Measurements from ENCODE around the gene CAV3.
"Not testable (repeated sequence)": the region's sequence is repeated elsewhere in the genome, so short reads cannot be mapped to it uniquely, and the experiment has no call there.

CAV3 gene

DNA sequence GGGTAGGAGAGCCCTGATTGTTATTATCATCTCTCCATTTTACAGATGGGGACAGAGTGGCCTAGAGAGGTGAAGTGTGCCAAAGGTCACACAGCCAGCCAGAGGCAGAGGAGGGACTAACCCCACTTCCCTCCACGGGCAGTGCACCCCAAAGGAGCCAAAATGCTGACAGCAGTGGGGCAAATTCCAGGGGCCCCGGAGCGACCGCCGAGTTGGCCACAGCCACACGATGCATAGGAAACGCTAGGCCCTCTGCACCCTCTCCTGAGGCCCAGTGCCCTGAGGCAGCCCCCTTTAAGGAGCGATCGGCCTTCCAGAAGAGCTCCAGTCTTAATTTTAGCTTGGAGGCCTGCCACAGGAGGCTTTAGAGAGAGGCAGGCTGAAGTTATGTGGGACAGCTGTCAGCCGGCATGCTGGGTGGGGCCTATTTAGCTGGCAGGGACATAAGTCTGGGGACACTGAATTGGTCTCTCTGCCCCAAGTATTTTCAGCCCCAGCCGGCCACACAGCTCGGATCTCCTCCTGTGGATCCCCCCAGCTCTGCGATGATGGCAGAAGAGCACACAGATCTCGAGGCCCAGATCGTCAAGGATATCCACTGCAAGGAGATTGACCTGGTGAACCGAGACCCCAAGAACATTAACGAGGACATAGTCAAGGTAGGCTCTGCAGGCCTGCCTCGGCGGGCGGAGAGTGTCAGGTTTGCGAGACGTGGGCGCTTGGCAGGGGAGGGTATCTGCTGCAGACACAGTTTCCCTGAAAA, at the start of gene CAV3:
Gene CAV3, plus strand, starts transcription at position 471 of the 763 bp plus-strand sequence. Its CDS starts 75 bp downstream, at position 546.
- no peak for DNase-seq

DNA sequence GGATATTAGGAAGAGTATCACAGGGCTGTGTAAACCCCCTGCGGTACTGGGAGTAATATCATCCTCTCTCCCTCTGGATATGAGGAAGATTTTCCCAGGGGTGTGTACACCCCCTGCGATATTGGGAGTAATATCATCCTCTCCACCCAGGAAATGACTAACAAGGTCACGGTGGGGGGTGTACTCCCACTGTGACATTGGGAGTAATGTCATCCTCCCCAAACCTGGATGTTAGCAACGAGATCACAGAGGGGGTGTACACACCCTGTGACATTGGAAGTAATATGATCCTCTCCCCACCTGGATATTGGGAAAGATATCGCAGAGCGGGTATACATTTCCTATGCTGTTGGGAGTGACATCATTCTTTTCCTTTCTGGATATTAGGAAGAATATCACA, 48.6 kb upstream of the CAV3 start:
- DNase-seq = not testable (repeated sequence)

DNA sequence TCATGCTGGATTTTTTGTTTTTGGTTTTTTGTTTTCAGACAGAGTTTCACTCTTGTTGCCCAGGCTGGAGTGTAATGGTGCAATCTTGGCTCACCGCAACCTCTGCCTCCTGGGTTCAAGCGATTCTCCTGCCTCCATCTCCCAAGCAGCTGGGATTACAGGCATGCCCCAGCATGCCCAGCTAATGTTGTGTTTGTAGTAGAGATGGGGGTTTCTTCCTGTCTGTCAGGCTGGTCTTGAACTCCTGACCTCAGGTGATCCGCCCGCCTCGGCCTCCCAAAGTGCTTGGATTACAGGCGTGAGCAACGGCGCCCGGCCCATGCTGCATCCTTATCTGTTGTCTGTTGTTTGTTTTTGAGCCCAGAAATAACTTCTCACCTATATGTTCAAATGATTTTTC, 42.3 kb upstream of the CAV3 start:
- not testable (repeated sequence) for DNase-seq

DNA sequence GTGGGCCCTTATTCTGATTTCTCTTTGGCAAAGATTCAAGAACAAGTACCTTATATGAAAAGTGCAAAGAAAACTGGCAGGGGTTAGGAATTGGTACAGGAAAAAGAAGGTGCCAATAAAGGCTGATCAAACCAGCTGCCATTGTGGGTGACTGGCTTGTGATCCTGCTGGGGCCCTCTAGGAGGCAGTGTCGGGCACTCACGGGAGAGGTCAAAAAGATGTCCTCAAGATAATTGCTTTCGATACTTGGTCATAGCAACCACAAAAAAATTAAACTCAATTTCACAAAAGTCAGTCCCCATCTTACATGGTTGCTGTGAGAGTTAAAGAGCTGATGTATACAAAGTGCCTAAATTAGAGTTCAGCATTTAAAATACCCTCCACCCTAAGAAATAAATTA, 31.0 kb upstream of the CAV3 start:
- no peak for DNase-seq

DNA sequence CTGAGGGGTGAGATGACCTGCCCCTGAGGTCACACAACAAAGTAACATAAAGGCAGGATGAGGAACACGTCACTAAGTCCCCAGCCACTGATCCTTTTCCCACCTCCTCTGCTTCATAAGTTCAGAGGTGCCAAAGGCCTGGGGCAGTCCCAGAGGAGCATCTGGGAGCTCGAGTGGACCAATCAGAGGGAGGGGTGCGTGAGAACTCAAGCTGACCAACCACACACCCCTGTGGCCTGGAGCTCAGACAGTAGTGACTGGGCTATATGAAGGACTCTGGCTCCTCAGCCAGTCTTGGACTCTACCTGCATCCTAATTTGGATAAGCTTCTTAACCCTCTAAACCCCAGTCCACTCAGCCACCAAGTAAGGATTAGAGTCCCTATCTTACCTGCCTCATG, 28.0 kb upstream of the CAV3 start:
- DNase-seq = no peak

DNA sequence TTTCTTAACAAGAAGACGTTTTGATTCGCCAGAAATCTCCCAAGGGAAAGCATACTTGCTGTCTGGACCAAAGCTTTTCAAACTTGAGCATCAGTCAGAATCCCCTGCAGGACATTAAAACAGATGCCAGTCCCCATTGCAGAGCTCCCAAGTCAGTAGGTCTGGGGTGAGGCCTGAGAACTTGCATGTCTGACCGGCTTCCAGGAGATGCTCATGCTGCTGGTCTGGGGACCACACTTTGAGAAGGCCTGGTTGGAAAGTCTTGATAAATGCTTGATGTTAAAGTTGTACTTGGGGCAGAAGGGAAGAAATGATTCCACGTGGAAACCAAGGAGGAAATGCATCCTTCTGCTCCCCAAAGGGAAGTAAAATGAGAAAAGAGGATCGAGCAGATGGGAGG, 24.3 kb upstream of the CAV3 start:
- no peak for DNase-seq

DNA sequence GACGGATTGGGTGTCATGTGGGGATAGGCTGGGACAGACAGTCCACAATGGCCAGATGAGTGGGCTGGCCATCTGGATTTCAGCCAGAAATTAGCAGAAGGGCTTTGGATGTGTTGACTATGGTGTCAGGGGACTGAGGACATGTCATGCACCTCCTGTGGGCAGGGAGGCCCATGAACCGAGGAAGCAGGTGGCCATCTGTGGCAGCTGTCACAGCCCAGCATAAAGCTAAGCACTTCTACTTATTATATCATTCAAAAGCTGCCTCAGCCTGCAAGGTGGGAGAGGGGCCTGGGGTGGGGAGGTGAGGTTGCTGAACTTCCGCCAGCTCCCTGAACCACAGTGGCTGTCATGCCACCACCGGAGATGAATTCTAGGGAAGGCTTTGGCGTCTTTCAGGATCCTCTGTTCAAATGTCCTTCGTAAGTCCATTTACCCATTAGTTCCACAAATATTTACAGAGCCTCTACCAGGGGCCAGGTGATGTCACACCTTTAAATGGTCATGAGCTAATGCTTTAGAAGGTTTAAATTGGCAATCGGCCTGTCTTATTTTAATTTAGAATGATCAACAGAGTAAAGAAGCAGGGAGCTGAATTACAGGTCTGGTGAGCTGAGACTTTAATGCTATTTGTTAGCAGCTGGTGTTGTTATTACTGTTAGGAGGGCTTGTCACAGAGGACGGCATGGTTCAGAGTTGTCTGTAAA, 23.6 kb upstream of the CAV3 start:
- no peak for DNase-seq

DNA sequence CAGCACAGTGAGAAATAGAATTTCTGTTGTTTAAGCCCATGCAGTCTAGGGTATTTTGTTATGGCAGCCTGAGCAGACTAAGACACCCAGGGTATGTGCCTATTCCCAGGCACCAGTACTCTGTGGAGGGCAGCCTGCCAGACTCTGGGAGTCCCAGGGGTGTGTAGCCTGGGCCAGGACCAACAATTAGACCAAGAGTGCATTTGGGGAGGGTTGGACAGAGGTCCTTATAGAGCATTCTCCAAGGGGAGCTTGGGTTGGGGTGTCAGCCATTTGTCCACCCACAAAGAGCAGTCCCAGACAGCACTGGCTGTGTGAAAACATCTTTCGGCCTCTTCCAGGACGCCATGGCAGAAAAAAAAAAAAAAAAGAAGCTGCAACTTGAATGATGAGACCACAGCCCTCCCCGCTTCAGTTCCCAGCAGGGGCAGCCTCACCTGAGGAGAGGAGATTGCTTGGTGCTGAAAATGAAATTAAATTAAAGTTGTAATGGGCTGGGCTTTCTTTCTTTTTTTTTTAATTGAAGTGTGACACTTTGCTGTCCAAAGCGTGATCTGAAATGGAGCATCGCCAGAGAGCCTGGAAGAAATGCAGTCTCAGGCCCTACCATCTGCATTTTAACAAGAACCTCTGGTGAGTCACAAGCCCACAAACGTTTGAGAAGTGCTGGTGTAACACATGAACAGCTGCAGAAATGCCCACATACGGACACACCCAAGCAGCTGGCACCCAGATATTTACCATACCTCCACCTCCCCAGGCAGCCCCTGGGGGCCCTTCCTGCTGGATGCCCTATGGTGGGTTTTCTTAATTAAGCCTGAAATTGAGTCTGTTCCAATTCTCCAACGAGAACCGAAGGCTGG, 21.3 kb upstream of the CAV3 start:
- peak in 1 of 56 donors; percentile 5 for DNase-seq

DNA sequence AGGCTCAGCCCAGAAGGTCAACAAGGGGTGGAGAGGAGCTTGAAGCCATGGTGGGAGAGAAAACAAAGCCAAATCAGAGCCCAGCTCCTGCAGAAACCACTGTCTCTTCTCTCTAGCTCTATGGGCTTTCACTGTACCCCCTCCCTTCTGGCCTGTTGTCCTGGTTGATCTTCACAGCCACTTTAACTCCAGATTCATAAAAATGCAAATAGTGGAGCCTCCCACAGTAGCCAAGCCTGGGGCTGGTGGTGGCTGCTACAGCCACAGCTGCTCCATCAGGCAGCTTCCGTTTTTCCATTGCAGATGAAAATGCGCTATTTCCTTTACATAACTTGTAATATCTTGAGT, 20.7 kb upstream of the CAV3 start:
- no peak for DNase-seq

DNA sequence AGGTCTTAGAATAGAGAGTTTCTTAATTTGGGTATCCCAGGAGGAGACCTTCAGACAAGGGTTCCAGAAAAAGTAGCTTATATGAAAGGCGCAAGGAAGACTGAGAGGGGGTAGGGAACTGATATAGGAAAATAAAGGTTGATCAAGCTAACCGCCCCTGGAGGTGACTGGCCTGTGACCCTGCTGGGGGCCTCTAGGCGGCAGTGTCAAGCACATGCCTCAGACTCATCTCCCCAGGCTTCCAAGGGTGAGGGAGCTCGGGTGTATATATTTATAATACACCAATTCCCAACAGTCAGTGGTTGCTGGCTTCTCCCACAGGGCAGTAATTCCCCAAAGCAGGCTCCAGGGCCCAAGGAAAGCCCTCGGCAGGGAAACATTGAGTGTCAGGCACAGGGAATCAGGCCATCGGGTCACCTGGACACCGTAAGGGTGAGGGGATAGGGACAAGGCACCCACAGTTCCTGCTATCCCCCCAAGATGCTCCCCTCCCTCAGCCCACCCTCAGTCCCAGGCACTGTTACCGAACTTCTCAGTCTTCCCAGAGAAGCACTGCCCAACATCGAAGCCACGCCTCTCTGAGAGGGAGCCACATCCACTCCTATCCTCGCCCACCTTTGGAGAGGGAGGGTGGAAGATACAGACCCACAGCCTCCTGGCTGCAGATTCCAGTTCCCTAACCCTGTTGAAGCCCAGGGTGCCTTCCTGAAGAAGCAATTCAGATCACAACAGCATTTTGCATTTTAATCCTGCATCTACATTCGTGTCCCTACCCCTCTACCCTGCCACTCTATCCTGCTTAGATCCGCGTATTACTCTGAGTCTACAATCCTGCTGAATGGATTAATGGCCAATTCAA, 19.5 kb upstream of the CAV3 start:
- no peak for DNase-seq

DNA sequence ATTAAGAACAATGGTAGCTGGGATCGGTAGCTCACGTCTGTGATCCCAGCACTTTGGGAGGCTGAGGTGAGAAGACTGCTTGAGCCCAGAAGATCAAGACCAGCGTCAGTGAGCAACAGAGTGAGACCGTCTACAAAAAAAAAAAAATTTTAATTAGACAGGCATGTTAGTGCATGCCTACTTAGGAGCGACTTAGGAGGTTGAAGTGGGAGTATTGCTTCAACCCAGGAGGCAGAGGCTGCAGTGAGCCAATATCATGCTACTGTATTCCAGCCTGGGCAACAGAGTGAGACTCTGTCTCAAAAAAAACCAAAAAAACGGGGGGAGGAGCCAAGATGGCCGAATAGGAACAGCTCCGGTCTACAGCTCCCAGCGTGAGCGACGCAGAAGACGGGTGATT, 17.8 kb upstream of the CAV3 start:
- DNase-seq = not testable (repeated sequence)

DNA sequence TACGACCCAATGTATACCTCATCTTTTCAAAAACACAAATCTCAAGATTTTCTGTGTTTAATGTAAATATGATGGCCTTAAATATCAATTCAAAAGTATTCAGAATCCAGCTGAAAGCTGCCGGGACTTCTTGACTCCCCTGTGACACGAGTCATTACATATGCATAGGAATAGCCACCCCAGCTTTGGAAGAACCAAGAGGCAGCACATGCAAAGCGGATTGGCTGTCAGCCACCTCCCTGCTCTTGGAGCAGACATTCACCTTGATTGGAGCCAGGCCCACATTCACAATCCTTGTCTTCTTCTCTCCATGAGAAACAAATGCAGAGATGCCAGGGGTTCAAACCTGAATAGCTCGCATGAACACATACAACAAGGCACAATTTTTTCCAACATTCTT, 10.8 kb upstream of the CAV3 start:
- DNase-seq = no peak

DNA sequence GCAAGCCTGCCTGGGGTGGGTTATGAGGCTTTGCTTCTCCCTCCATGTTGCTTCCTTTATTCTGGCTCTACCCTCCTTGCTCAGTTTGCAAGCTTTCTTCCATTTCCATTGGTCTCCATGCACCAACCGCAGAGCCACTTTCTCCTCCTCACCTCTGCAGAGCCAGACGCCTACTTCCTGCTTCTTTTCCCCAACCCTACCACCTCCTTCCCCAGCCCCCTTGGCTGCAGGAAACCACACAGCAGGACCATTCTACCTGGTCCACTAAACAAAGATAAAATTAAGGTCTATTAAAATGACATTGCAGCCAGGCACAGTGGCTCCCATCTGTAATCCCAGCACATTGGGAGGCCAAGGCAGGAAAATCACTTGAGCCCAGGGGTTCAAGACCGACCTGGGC, 10.0 kb upstream of the CAV3 start:
- no peak for DNase-seq

DNA sequence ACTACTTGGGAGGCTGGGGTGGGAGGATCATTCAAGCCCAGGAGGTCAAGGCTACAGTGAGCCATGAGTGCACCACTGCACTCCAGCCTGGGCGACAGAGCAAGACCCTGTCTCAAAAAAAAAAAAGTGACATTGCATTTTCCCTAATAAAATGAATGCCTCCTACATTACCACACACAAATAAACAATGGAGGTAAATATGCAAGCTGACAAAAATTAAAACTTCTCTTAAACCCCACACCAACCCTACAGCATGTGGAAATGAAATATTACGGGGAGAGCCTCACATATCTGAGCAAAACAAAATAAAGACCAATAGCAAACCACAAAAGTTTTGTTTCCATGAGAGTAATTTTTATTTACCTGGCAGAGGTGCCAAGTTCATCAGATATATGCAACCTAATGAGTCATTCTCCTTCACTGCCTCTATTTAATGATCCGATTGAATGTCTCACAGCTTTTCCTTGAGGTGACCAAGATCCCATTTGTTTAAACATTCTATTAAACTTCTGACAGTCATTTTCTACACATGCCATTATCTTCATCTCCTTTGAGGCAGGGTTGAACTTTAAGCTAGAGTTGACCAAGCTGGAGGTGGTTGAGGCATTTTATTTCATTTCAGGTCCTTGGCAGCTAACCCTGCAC, 9.4 kb upstream of the CAV3 start:
- DNase-seq = no peak

DNA sequence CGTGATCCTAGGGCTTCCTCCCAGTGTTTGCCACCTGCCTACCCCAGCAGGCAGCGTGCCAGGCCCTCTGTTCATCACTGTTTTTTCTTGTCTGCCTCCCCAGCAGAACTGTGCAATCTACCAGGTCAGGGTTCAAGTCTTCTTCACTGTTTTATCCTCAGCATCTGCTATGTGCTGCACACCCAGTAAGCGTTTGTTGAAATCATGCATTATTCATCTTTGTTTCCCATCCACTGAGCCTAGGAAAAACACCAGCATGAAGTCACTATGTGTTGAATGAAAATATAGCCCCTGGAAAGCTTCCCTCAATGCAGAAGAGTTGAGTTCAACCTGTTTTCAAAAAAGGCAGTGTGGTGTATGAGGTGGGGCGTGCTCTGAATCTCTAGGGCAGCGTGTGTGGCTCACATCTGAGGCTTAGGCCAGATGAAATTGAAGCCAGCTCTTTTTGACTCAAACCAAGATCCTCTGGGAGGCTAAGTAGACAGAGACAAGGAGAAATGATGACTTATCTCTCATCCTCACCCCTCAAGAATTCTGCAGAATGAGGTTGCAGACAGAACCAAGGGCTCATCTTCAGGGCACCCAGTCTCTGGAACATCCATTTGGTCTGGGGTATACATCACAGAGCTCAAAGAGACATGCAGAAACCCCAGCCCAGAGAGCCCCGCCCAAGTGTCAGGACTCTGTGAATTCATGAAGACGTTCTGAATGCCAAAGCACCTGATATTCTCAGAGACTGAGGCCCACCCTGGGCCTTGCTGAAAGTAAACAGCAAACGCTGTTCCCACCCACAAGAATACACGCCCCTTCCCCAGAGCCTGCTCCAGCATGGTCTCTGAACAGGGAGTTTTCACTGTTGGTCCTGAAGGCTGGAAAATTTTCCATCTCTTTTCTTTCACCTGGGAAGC, 5.7 kb upstream of the CAV3 start:
- no peak for DNase-seq

DNA sequence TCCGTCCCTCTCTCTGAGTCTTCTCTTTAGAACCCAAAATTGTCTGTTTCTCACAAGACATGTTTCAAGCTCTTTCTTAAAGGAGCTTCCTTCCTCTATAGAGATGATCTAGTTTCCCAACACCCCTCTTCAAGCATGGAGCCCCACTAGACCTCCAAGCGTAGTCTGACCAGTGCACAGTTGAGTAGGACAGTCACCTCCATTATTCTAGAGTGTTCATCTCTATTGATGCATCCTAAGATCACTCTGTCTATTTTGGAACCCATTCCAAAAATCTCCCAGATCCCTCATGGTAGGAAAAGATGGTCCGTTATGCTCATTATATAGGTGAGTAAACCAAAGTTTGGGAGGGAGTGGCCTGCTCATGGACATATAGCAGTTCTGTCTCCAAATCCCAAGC, 4.1 kb upstream of the CAV3 start:
- DNase-seq = no peak

DNA sequence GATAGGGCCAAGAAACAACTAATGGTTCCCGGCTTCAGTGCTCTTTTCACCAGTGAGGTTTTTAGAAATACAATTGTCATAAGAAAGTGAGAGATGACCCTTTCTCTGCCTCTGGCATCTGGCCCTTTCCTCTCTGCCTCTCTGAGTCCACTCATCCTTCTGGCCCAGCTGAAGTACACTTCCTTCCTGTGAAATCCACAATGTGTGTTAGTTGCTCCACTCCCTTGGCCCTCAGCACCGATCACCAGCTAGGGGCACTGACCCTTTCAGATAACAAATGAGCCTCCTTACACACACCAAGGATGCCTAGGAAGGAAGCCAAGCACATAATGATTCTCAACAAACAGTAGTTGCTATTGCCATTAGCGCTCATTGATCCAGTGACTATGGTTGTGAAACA, 2.9 kb upstream of the CAV3 start:
- no peak for DNase-seq

DNA sequence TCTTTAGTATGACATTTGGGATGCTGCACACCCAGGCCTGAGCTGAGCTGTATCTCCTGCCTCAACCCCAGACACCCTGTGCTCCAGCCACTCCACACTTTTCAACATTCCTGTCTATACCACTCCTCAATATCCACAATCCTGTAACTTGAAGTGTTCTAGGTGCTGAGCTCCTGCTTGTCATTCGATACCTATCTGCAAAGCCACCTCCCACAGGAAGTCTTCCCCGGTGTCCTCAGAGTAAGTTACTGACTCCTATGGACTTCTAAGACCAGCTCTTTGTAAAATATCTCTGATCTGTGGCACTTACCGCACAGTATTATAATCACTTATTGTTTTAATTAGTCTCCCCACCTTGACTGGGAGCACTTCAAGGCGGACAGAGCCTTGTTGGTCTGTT, 1.2 kb upstream of the CAV3 start:
- no peak for DNase-seq

DNA sequence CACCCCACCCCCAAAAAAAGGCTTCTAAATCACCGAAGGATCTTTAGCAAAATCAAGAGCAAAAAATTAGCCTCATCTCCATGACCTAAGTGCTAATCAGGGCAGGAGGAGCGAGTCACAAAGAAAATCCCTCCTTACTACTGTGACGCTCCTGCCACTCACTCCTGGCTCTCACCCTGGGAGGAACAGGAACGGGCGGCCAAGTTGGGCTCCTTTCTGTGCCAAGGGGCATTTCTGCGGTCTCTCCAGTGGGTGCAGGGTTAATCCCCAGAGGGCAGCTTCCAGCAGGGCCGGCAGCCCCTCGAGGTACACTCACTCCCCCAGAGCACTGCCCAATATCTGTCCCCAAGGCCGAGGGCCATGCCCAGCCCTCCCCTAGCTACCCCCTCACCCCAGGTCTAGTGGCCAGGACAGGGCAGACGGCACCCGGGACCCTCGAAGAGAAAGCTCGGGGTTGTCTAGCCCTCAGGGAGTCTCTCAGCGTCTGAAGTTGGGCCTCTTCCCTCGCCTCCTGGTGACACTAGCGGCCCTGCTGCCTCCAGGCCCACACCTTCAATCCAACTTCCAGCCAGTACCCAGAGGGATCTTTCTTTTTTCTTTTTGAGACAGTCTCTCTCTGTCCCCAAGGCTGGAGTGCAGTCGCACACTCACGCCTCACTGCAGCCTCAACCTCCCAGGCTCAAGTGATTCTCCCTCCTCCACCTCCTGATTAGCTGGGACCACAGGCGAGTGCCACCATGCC, 706 bp downstream of the CAV3 start:
- no peak for DNase-seq

Data from nucleus accumbens (tissue), 56 donors.